Measurements from ENCODE around the gene ACSL1. TPM values are rescaled to one million over a fixed set of nuclear protein-coding genes. Genes with fewer than 3 reads are reported as not detected.

The ACSL1 gene
- total RNA-seq, 2 donors from 2014 or later, result 13.2 to 22.2 TPM

Other genes starting within 250 kb of the ACSL1 start
- 10 to 100 TPM; 65.2 to 84.9 TPM for gene CASP3, start 176.5 kb downstream of the ACSL1 start, total RNA-seq
- 10 to 100 TPM; 17.0 to 23.6 TPM for gene PRIMPOL, start 176.2 kb downstream of the ACSL1 start, total RNA-seq
- 10 to 100 TPM; 48.6 to 66.4 TPM for gene CENPU, start 91.9 kb downstream of the ACSL1 start, total RNA-seq
- not detected for gene HELT, start 192.5 kb upstream of the ACSL1 start, total RNA-seq

All from activated T-helper 17 cell treated with anti-CD3 and anti-CD28 coated beads, Interleukin-2, amount 50 U/mL, for 72 hours (primary cell).